CD8-positive, alpha-beta memory T cell (primary cell): ENCODE results near the gene CHD5. TPM values are rescaled to one million over a fixed set of nuclear protein-coding genes. Genes with fewer than 3 reads are reported as not detected.
A peak's percentile ranks its signal among the peaks of the same experiment; 100 is the strongest.

Source experiments
- CTCF ChIA-PET: fragments of 350-600 bp; sonication (Branson Sonifier 250); formaldehyde crosslinking; loops from one replicate; lab custom pipeline; 2021; ENCODE audit warnings: antibody characterized with exemption; lab: Charles Lee
- POLR2A ChIA-PET: fragments of 350-600 bp; sonication (Branson Sonifier 250); formaldehyde crosslinking; loops from one replicate; lab custom pipeline; 2021; ENCODE audit warnings: antibody characterized with exemption; lab: Charles Lee
- DNase-seq, 5 donors: peaks; one replicate each; pipeline versions ENCODE4 v3.0.0 to v3.0.0-alpha.2; 2020 to 2022; ENCODE audit warnings: mixed read lengths in 1 of 5
- H3K27ac ChIP-seq: one replicate; pipeline ENCODE4 v1.7.0; 2013; ENCODE audit warnings: low read depth, mild to moderate bottlenecking, low read length, moderate library complexity
- H3K27me3 ChIP-seq: 2 replicates; pipeline ENCODE4 v1.7.0; 2013; ENCODE audit warnings: low read length, mild to moderate bottlenecking; ENCODE audit not compliant: insufficient read depth, poor library complexity, severe bottlenecking
- H3K36me3 ChIP-seq: 2 replicates; pipeline ENCODE4 v1.7.0; 2013; ENCODE audit warnings: mild to moderate bottlenecking, low read length, moderate library complexity; ENCODE audit not compliant: insufficient read depth
- H3K4me1 ChIP-seq: 2 replicates; pipeline ENCODE4 v1.7.0; 2013; ENCODE audit warnings: mild to moderate bottlenecking, low read length, moderate library complexity; ENCODE audit not compliant: insufficient read depth
- H3K4me3 ChIP-seq: 2 replicates; pipeline ENCODE4 v1.7.0; 2013; ENCODE audit warnings: mild to moderate bottlenecking, low read length
- H3K9me3 ChIP-seq: 2 replicates; pipeline ENCODE4 v1.7.0; 2013; ENCODE audit warnings: mild to moderate bottlenecking, low read length
- H3K27ac Mint-ChIP-seq, 8 donors: one replicate each; pipeline ENCODE4 v1.8.0; 2020 to 2021; ENCODE audit warnings: mixed read lengths in 8 of 8, mild to moderate bottlenecking in 6 of 8, inconsistent platforms in 3 of 8, moderate library complexity in 3 of 8
- H3K27me3 Mint-ChIP-seq, 2 donors: one replicate each; pipeline ENCODE4 v1.8.0; 2020 to 2021; ENCODE audit warnings: mixed read lengths in 2 of 2, mild to moderate bottlenecking in 1 of 2, moderate library complexity in 1 of 2
- H3K36me3 Mint-ChIP-seq, 3 donors: one replicate each; pipeline ENCODE4 v1.8.0; 2020 to 2021; ENCODE audit warnings: mixed read lengths in 3 of 3, inconsistent platforms in 1 of 3, mild to moderate bottlenecking in 1 of 3
- H3K4me1 Mint-ChIP-seq, 3 donors: one replicate each; pipeline ENCODE4 v1.8.0; 2020 to 2021; ENCODE audit warnings: mixed read lengths in 3 of 3, inconsistent platforms in 1 of 3, mild to moderate bottlenecking in 1 of 3
- H3K4me3 Mint-ChIP-seq, 7 donors: one replicate each; pipeline ENCODE4 v1.8.0; 2020 to 2021; ENCODE audit warnings: mixed read lengths in 7 of 7, mild to moderate bottlenecking in 6 of 7, moderate library complexity in 4 of 7, inconsistent platforms in 2 of 7
- H3K9me3 Mint-ChIP-seq, 5 donors: one replicate each; pipeline ENCODE4 v1.8.0; 2020 to 2022; ENCODE audit warnings: mixed read lengths in 5 of 5, mild to moderate bottlenecking in 3 of 5, moderate library complexity in 2 of 5, inconsistent platforms in 1 of 5
- polyA plus RNA-seq: library from polyadenylated mRNA; unstranded; fragments of 300-500 nt; fragmentation: Illumina TruSeq; gene quantifications from one replicate; pipeline ENCODE4 v1.2.3, GENCODE V29; 2021
- total RNA-seq, 2 experiments: library from RNA; stranded (reverse); gene quantifications; one replicate each; pipeline ENCODE4 v1.2.3, GENCODE V29; 2021

The CHD5 gene
- total and polyA plus RNA-seq, 3 experiments from 2014 or later: 0.61 to 0.82 TPM; not detected in 1

DNA sequence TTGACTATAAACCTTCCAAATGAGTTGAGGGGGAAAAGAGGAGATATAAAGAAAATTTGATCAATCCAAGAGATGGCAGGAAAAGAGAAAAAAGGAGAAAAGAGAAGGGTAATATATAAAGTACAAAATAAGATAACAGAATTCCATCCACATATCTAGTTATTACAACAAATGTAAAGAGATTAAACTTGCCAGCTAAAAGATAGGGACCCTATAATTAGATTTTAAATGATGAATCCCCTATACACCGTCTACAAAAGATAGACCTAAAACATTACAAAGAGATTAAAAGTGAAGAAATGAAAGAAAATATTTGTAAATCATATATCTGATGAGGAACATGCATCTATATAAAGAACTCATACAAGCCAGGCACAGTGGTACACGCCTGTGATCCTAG, 63.1 kb downstream of the CHD5 start:
- no peak overlapping the region for H3K27ac ChIP-seq
- H3K4me3 Mint-ChIP-seq: no peak overlapping the region
- CTCF ChIA-PET: no interaction called here

DNA sequence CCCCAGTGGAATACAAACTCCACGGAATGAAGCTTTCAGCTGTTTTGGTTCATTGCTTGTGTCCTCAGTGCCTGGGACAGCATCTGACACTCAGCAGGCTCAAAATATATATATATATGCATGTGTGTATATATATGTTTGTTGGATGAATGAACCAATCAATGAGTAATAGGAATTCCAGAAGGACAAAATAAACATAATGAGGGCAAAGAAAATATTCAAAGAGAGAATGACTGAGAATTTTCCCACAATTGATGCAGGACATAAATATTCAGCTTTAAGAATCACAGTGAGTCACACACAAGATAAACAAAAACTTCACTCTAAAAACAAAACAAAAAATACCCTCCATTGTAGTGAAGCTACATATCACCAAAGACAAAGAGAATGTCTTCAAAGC, 64.0 kb downstream of the CHD5 start:
- no peak for DNase-seq
- Mint-ChIP-seq H3K27me3 (peaks cover 2 to 3% of the 10 kb centered on the region in 2 donors), H3K4me1 (peaks cover 2 to 5% (median 4%) of the 10 kb centered on the region in 3 donors), H3K4me3 (no peak overlapping the region), H3K27ac (no peak overlapping the region), H3K9me3 (peaks cover 5 to 11% (median 6%) of the 10 kb centered on the region in 5 donors), H3K36me3 (no peaks in the 10 kb centered on the region)
- ChIA-PET CTCF (no interaction called here), POLR2A (no interaction called here)
- H3K9me3 ChIP-seq: no peaks in the 10 kb centered on the region
- no peaks in the 10 kb centered on the region for H3K36me3 ChIP-seq
- H3K27ac ChIP-seq: no peak overlapping the region
- H3K27me3 ChIP-seq: no peaks in the 10 kb centered on the region
- H3K4me1 ChIP-seq: no peaks in the 10 kb centered on the region
- H3K4me3 ChIP-seq: no peak overlapping the region

More for the DNA sequence above, 63.1 kb downstream of the CHD5 start:
- Mint-ChIP-seq H3K4me1 (peaks cover 2 to 5% (median 4%) of the 10 kb centered on the region in 3 donors), H3K36me3 (no peaks in the 10 kb centered on the region), H3K27ac (no peak overlapping the region), H3K27me3 (peaks cover 2% of the 10 kb centered on the region in 2 donors), H3K9me3 (peaks cover 5 to 11% (median 6%) of the 10 kb centered on the region in 5 donors)
- DNase-seq: no peak
- Histone ChIP-seq H3K36me3 (no peaks in the 10 kb centered on the region), H3K4me1 (no peaks in the 10 kb centered on the region), H3K27me3 (no peaks in the 10 kb centered on the region), H3K9me3 (no peaks in the 10 kb centered on the region), H3K4me3 (no peak overlapping the region)
- POLR2A ChIA-PET: no interaction called here

DNA sequence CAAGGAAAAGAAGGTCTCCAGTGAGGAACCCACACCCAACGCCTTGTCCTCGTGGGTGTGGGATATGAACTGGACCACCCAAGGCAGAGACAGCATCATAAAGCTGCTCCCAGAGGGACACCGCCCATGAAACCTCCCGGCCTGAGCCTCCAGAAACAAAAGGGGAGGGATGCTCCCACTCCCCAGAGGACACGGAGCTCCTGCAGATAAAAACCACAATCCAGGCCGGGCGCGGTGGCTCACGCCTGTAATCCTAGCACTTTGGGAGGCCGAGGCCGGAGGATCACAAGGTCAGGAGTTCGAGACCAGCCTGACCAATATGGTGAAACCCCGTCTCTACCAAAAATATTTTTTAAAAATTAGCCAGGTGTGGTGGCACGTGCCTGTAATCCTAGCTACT, 66.4 kb downstream of the CHD5 start:
- H3K27me3 Mint-ChIP-seq: peaks cover 3 to 5% of the 10 kb centered on the region in 2 donors
- Histone ChIP-seq H3K27ac (no peak overlapping the region), H3K9me3 (no peaks in the 10 kb centered on the region), H3K27me3 (no peaks in the 10 kb centered on the region), H3K4me3 (no peak overlapping the region), H3K4me1 (no peaks in the 10 kb centered on the region), H3K36me3 (no peaks in the 10 kb centered on the region)
- no peak overlapping the region for H3K27ac Mint-ChIP-seq
- ChIA-PET CTCF (interaction anchor here (1.2 kb wide), 1 partner anchor 89 kb away, joined by 3 read pairs; no protein-coding TSS in a partner anchor), POLR2A (no interaction called here)
- peaks cover 5 to 11% (median 6%) of the 10 kb centered on the region in 5 donors for H3K9me3 Mint-ChIP-seq
- DNase-seq: peak in 1 of 5 donors; percentile 16
- no peak overlapping the region for H3K4me3 Mint-ChIP-seq
- H3K4me1 Mint-ChIP-seq: peaks cover 2 to 5% (median 4%) of the 10 kb centered on the region in 3 donors
- no peaks in the 10 kb centered on the region for H3K36me3 Mint-ChIP-seq

DNA sequence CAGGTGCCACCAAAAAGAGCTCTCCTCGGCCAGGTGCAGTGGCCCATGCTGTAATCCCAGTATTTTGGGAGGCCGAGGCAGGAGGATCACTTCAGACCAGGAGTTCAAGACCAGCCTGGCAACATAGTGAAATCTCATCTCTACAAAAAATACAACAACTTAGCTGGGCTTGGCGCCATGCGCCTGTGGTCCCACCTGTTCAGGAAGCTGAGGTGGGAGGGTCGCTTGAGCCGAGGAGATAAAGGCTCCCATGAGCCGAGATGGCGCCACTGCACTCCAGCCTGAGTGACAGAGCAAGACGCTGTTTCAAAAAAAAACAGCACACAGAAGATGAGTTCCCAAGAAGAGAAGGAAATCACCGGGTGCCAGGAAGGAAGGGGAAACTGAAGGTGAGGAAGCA, 67.0 kb downstream of the CHD5 start:
- Histone ChIP-seq H3K4me3 (no peak overlapping the region), H3K36me3 (no peaks in the 10 kb centered on the region), H3K9me3 (no peaks in the 10 kb centered on the region), H3K27ac (no peak overlapping the region), H3K4me1 (no peaks in the 10 kb centered on the region), H3K27me3 (no peaks in the 10 kb centered on the region)
- DNase-seq: no peak
- Mint-ChIP-seq H3K36me3 (no peaks in the 10 kb centered on the region), H3K27ac (no peak overlapping the region), H3K9me3 (peaks cover 3 to 11% (median 6%) of the 10 kb centered on the region in 5 donors), H3K27me3 (peaks cover 3 to 7% of the 10 kb centered on the region in 2 donors), H3K4me1 (peaks cover 2 to 5% (median 4%) of the 10 kb centered on the region in 3 donors), H3K4me3 (no peak overlapping the region)
- ChIA-PET CTCF (interaction anchor here (1.2 kb wide), 1 partner anchor 89 kb away, joined by 3 read pairs; no protein-coding TSS in a partner anchor), POLR2A (no interaction called here)

DNA sequence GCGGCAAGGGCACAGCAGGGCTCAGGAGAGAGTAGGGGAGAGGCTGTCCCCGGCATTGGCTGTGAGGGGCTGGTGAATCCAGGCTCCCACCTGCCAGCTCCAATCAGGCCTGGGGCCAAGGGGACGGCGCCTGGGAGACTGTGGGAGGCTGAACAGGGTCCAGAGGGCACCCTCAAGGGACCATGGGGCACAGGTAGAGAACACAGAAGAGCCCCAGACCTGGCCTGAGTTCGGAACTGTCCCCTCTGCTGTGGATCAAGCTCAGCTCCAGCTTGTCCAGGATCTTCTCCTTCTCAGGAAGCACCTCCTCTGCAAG, 67.5 kb downstream of the CHD5 start:
- Histone ChIP-seq H3K27me3 (no peaks in the 10 kb centered on the region), H3K9me3 (no peaks in the 10 kb centered on the region), H3K27ac (no peak overlapping the region), H3K4me3 (no peak overlapping the region), H3K36me3 (no peaks in the 10 kb centered on the region), H3K4me1 (no peaks in the 10 kb centered on the region)
- peaks cover 3 to 7% of the 10 kb centered on the region in 2 donors for H3K27me3 Mint-ChIP-seq
- H3K9me3 Mint-ChIP-seq: peaks cover 2 to 11% (median 6%) of the 10 kb centered on the region in 5 donors
- no peak overlapping the region for H3K27ac Mint-ChIP-seq
- H3K4me1 Mint-ChIP-seq: peaks cover 2 to 5% (median 4%) of the 10 kb centered on the region in 3 donors
- no peak for DNase-seq
- H3K36me3 Mint-ChIP-seq: no peaks in the 10 kb centered on the region
- no peak overlapping the region for H3K4me3 Mint-ChIP-seq
- POLR2A ChIA-PET: no interaction called here
- CTCF ChIA-PET: no interaction called here

DNA sequence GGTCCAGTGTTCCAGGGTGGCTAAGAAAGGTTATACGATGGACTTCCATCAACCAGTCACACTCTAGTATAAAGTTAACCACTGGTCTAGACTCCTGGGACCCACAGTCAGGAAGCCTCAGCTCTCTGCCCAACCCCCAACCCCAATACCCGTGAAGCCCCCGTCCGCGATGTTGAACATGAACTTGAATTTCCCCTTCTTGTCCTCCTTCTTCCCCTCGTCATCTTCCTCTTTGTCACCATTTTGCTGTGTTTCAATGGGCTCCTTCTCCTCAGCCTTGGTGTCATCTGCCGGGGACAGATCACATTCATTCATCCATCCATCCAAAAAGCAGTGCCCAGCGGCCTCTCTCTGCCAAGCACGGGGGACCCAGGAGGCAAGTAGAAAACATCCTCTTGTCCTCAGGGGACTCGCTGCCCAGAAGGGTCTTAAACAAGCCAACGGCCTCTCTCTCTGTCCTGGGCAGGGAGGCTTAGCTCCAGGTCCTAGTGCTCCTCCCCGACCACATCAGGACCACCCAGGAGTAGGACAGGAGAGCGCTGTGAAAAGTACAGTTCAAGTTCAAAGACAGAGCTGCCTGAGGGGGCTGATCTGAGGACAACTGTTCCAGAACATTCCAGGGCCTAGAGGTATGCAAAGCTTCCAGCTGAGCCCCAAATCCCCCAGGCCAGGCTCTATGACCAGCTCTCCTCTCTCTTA, 68.0 kb downstream of the CHD5 start:
- Histone ChIP-seq H3K27me3 (no peaks in the 10 kb centered on the region), H3K4me1 (no peaks in the 10 kb centered on the region), H3K9me3 (no peaks in the 10 kb centered on the region), H3K27ac (no peak overlapping the region), H3K36me3 (no peaks in the 10 kb centered on the region), H3K4me3 (no peak overlapping the region)
- H3K4me1 Mint-ChIP-seq: peaks cover 2 to 5% (median 4%) of the 10 kb centered on the region in 3 donors
- H3K36me3 Mint-ChIP-seq: no peaks in the 10 kb centered on the region
- no peak overlapping the region for H3K27ac Mint-ChIP-seq
- POLR2A ChIA-PET: no interaction called here
- CTCF ChIA-PET: no interaction called here
- DNase-seq: peak in 1 of 5 donors; percentile 34
- H3K27me3 Mint-ChIP-seq: peaks cover 3 to 7% of the 10 kb centered on the region in 2 donors
- H3K4me3 Mint-ChIP-seq: no peak overlapping the region
- peaks cover 1 to 9% (median 5%) of the 10 kb centered on the region in 5 donors for H3K9me3 Mint-ChIP-seq

DNA sequence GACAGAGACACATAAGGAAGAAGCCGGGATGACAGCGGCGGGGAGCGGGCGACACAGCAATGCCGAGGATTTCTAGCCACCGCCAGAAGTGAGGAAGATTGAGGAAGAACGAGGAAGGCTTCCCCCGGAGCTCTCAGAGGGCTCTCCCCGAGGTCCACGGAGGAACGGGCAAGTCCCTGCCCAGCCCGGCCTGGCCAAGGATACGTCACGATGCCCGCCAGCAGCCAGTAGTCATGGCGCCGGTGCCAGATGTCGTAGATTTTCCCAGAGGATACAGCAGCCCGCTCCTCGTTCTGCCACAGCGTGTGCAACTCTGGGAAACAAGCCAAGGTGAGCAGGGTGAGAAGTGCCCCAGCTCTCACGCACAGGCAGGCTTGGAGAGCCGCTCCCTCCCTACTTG, 68.5 kb downstream of the CHD5 start:
- Mint-ChIP-seq H3K9me3 (peaks cover 0 to 3% (median under 1%) of the 10 kb centered on the region in 5 donors), H3K36me3 (no peaks in the 10 kb centered on the region), H3K27me3 (peaks cover 3 to 7% of the 10 kb centered on the region in 2 donors), H3K4me1 (peaks cover under 1 to 4% (median under 1%) of the 10 kb centered on the region in 3 donors), H3K27ac (no peak overlapping the region), H3K4me3 (no peak overlapping the region)
- H3K9me3 ChIP-seq: no peaks in the 10 kb centered on the region
- no peaks in the 10 kb centered on the region for H3K36me3 ChIP-seq
- no peaks in the 10 kb centered on the region for H3K4me1 ChIP-seq
- ChIA-PET CTCF (interaction anchor here (0.7 kb wide), 1 partner anchor 1538 kb away, joined by 3 read pairs; no protein-coding TSS in a partner anchor), POLR2A (no interaction called here)
- H3K4me3 ChIP-seq: no peak overlapping the region
- DNase-seq: peak in 1 of 5 donors; percentile 33
- no peak overlapping the region for H3K27ac ChIP-seq
- H3K27me3 ChIP-seq: no peaks in the 10 kb centered on the region

DNA sequence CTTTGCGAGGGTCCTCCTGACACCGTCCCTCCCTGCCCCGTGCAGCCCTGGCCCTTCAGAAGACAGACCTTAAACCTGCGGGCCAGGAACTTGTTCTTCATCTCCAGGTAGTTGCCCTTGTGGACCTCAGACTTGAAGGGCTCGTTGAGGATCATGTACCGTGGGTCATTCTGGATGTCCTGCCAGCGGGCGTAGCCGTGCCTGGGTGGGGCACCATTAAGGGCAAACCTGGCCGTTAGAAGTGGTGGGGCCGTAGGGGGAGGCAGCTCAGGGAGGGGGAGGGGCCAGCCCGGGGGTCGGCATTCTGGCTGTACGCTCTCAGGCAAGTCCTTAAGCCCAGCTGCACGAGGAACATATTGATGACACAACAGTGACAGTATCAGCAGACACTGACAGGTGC, 69.8 kb downstream of the CHD5 start:
- Mint-ChIP-seq H3K9me3 (no peaks in the 10 kb centered on the region), H3K4me1 (no peaks in the 10 kb centered on the region), H3K27ac (no peak overlapping the region), H3K36me3 (no peaks in the 10 kb centered on the region), H3K27me3 (peaks cover 3 to 7% of the 10 kb centered on the region in 2 donors), H3K4me3 (no peak overlapping the region)
- ChIA-PET POLR2A (no interaction called here), CTCF (no interaction called here)
- no peaks in the 10 kb centered on the region for H3K9me3 ChIP-seq
- H3K4me1 ChIP-seq: no peaks in the 10 kb centered on the region
- H3K4me3 ChIP-seq: no peak overlapping the region
- DNase-seq: peak in 1 of 5 donors; percentile 36
- no peaks in the 10 kb centered on the region for H3K27me3 ChIP-seq
- no peaks in the 10 kb centered on the region for H3K36me3 ChIP-seq
- H3K27ac ChIP-seq: no peak overlapping the region
